Occipital lobe (tissue), 2 donors: Measurements from ENCODE around the gene ABTB1. TPM values are rescaled to one million over a fixed set of nuclear protein-coding genes. Genes with fewer than 3 reads are reported as not detected.

ENCODE experiments used
- DNase-seq: peaks from one replicate; lab custom pipeline; 2025; lab: John Stamatoyannopoulos, UW
- total RNA-seq: library from RNA; depleted of rRNA; stranded (reverse); fragments of >200 nt; gene quantifications from one replicate; pipeline ENCODE4 v1.2.3, GENCODE V29; 2014

Gene ABTB1
- total RNA-seq = 4.7 TPM

GRCh38 chr3:127672429-127673190, at the start of gene ABTB1:
ABTB1 (plus strand) TSS chr3:127672952; CDS start chr3:127673026, 74 bp downstream.
- peak; percentile 66 for DNase-seq

DNA sequence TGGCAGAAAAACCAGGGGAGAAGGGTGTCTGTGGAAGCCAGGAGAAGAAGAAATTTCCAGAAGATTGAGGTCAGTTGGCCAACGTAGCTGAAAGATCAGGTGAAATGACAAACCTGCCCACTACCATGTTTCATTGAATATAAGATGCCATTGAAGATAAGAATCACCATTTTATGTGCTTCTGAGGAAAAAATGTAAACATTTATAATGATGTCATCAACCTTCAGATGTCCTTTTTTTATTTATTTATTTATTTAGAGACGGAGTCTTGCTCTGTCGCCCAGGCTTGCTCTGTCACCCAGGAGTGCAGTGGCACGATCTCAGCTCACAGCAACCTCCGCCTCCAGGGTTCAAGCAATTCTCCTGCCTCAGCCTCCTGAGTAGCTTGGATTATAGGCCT, 48.7 kb upstream of the ABTB1 start:
- no peak for DNase-seq

GRCh38 chr3:127625821-127626220, 46.9 kb upstream of the ABTB1 start:
- DNase-seq = no peak

DNA sequence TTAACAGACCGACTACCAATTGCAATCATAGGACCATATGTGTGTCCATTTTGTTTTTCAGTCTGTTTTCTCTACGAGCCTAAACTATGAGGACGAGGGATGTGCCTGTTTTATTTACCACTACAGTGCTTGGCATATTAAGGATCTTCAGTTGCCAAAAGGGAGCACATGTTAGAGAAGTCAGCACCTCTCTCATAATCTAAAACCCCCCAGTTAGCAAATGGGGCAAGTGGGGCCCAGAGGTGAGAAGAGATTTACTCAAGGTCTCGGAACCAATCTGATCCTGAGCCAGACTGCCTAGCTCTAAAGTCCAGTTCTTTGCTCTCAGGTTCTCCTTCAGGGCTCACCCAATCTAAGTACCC, 44.3 kb upstream of the ABTB1 start:
- DNase-seq = no peak

DNA sequence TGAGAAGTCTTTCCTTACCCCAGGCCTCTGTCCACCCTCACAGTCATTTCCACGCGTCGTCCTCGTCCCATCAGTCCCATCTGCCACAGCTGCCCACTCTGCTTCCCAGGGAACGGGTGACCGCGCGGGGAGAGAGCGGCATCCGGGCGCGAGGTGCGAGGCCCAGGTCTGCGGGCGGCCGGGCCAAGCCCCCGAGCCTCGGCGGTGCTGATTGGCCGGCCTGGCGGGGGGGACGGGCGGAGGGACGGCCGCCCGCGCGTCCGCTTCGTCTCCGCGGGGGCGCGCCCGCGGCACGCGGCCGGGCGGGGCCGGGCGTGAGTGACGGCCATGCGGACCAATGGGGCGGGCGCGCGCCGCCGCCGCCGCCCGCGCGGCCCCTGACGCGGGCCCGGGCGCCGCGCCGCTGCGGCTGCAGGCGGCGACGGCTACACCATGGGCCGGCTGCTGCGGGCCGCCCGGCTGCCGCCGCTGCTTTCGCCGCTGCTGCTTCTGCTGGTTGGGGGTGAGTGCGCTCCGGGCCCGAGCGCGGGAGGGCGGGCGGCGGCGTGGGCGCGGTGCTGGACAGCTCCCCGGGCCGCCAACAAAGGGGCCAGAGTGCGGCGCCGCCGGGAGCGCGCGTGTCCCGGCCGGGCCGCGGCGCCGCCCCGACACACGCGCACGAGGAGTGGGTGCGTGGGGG, 43.8 kb upstream of the ABTB1 start, which contains the start of gene PODXL2:
PODXL2 (plus strand) TSS at position 398 of the 679 bp plus-strand sequence; CDS start at position 433, 35 bp downstream.
- DNase-seq = peak; percentile 41

DNA sequence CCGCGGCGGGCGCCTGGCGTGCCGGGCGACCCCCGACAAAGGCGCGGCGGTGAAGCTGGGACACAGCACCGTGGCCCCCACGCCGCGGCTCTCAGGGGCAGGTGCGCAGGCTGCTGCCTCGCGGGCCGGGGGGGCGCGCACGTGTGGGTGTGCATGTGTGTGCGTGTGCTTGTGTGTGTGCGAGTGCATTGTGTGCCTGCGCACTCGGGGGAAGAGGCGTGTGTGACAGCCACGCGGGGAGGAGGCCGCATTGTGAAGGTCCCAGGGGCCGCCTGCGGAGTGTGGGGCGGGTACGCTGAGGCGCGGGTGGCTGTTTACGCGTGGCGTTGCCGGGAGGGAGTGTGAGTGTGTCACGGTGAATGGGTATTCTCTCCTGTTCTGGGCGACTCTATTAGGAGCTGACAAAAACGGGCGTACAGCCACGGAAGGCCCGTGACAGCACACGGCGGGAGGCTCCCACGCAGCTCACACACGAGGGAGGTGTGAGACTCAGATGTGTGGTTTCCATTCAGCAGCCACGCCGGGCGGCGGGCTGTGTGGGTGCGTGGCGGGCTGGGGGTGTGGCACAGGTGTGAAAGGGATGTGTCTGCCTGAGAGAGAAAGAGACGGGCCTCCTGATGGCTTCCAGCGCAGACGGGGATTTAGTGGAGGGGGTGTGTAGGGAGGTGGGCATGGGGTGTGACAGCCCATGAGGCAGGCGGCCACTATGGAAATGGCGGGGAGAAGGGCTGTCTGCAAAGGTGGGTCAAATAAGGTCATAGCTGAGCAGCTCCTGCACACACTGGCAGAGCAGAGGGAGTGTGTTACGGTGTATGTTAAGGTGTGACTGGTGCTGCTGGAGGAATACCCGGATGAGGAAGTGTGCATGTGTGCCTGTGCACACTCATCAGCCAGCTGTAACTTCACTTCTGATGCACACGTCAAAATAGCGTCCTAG, 43.0 kb upstream of the ABTB1 start:
- DNase-seq = peak; percentile 25

- DNase-seq = no peak
These were observed 41.7 kb upstream of the ABTB1 start for GRCh38 chr3:127630811-127631714.

GRCh38 chr3:127632035-127632820, 40.5 kb upstream of the ABTB1 start:
- no peak for DNase-seq

GRCh38 chr3:127634653-127635052, 38.1 kb upstream of the ABTB1 start:
- DNase-seq = no peak

DNA sequence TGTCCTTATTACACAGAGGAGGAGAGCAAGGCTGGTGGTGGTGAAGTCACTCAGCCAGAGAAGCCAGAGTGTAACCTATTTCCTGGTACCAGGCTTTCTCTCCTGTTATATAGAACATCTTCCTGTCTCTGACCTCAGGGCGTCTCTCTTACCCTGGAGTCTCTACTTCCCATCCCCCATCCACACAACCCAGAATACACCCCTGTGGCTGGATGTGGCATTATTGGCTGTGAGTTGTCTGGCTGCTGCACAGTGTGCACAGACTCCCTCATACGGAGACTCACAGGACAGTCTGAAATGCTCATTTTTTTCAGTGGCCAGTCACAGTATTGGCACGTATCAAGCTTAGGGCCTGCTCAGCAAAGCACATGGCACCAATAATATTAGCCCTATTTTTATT, 35.2 kb upstream of the ABTB1 start:
- DNase-seq = no peak

GRCh38 chr3:127637971-127638370, 34.8 kb upstream of the ABTB1 start:
- DNase-seq = no peak

DNA sequence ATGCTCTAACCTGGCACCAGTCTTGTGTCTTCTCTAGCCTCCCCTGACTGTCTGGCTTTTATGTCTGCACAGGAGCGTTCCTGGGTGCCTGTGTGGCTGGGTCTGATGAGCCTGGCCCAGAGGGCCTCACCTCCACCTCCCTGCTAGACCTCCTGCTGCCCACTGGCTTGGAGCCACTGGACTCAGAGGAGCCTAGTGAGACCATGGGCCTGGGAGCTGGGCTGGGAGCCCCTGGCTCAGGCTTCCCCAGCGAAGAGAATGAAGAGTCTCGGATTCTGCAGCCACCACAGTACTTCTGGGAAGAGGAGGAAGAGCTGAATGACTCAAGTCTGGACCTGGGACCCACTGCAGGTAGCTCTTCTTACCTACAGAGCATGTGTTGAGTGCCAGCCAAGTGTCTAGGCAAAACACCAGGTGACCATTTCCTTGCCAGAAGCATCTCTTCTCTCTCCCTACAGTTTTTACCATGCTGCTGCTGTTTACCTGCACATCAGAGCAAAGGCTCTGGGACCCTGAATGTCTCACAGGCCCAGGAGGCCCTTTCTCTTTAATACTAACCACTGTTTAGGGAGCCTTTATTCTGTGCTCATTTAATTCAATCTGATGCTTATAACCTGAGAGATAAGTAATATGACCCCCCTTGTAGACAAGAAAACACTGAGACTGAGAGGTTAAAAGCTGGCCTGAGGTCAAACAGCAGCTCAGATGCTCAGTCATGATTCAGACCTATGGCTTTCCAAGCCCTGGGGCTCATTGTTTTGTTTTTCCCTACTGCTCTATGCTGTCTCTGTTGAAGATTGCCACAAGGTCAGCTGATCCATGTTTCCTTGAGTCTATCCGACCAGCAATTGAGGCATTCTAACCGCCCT, 33.3 kb upstream of the ABTB1 start:
- no peak for DNase-seq

DNA sequence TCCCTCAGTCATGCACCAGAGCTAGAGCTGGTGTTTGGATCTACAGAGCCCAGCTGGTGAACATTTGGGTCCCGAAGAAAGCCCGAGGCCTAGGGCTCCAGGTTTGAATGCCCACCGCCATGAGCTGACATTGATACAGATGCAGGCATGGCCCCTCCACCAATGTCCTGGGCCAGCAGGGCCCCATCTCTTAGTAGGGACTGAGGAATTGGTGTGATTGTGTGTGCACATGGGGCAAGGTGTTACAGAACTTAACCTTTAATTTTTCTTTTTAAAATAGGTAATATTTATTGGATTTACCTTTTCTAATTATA, 32.8 kb upstream of the ABTB1 start:
- DNase-seq = no peak

GRCh38 chr3:127644641-127645370, 27.9 kb upstream of the ABTB1 start:
- DNase-seq = no peak

DNA sequence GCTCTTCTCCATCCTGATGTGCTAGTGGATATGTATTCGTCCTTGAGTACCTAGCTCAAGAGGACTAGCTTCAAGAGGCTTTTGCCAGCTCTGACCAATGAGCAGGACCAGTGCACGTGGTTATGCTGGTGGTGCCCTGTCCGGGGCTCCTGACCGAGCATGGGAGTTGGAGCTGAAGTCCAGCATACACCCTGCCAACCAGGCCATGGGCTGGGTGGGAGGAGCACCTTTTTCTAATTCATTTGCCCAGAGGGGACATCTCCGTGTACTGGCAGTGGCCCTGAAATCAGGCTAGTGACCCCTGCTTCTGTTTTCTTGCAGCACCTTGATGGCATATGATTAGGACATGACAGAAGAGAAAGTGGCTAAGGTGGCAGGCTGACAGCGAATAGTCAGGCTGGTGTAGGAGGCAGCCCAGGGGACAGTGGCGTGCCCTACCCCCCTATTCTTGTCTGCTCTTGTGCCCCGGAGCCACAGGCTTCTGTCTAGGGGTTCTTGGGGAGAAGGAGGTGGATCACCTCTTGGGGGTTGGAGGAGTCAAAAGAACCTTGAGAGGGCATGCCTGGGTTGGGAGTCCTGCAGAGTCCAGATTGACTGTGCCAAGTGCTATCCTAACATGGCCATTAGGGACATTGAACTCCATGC, 27.3 kb upstream of the ABTB1 start:
- DNase-seq = no peak

- DNase-seq = no peak
These were observed 26.2 kb upstream of the ABTB1 start for GRCh38 chr3:127646501-127647046.

DNA sequence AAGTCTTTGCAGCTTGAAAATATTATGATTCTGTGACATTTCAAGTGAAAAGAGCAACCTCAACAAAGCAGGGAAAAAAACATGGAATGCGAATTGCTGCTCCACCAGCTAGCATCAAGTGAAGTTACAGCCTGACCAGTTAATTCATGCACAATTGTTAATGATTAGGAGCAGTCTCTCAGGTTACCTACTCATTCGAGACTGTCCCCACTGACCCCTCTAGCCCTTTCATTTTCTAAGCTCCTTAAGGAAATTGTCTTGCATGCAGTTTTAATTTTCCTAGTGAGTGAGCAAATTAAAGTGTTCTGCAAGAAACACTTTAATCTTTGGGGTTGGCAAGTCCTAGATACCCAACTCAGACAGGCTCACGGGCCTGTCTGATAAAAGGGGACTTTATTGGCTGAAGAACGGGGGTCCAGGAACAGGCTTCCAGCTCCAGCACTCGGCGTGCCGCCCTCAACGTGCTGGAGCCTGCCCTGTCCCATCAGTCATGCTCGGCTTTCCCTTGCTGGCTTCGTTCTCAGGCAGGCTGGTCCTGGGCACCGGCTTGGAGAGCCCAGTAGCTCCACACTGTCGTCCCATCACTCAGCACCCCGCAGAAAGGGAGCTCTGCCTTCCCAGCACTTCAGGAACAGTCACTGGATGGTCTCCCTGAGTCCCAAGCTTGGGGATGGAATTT, 25.4 kb upstream of the ABTB1 start:
- DNase-seq = no peak
